Fibroblast of skin of right biceps (primary cell): ENCODE data around the gene IFNGR2.
"Not testable (repeated sequence)": the region's sequence is repeated elsewhere in the genome, so short reads cannot be mapped to it uniquely, and the experiment has no call there.

Source experiments
- DNase-seq: peaks from one replicate; pipeline ENCODE4 v3.0.0-alpha.2; 2013

The IFNGR2 gene

GRCh38 chr21:33406493-33406892, 3.3 kb downstream of the IFNGR2 start:
- DNase-seq: no peak

- no peak for DNase-seq
Observed at GRCh38 chr21:33411949-33412430, 8.8 kb downstream of the IFNGR2 start.

GRCh38 chr21:33412439-33412831, 9.2 kb downstream of the IFNGR2 start:
- DNase-seq: not testable (repeated sequence)

- no peak for DNase-seq
Observed at GRCh38 chr21:33412832-33413519, 9.8 kb downstream of the IFNGR2 start.

GRCh38 chr21:33414068-33414467, 10.9 kb downstream of the IFNGR2 start:
- no peak for DNase-seq

- DNase-seq: no peak
Observed at GRCh38 chr21:33414926-33415325, 11.7 kb downstream of the IFNGR2 start.

GRCh38 chr21:33418691-33419090, 15.5 kb downstream of the IFNGR2 start:
- no peak for DNase-seq

- no peak for DNase-seq
Observed at GRCh38 chr21:33419538-33420123, 16.4 kb downstream of the IFNGR2 start.

- DNase-seq: no peak
Observed at GRCh38 chr21:33421713-33422393, 18.6 kb downstream of the IFNGR2 start.

- DNase-seq: no peak
Observed at GRCh38 chr21:33424214-33424613, 21.0 kb downstream of the IFNGR2 start.

GRCh38 chr21:33425825-33426224, 22.6 kb downstream of the IFNGR2 start:
- DNase-seq: no peak

- no peak for DNase-seq
Observed at GRCh38 chr21:33427051-33427450, 23.8 kb downstream of the IFNGR2 start.

- DNase-seq: no peak
Observed at GRCh38 chr21:33428669-33429068, 25.5 kb downstream of the IFNGR2 start.

- DNase-seq: no peak
Observed at GRCh38 chr21:33430858-33431257, 27.6 kb downstream of the IFNGR2 start.

GRCh38 chr21:33432496-33432895, 29.3 kb downstream of the IFNGR2 start:
- DNase-seq: no peak

GRCh38 chr21:33433001-33433400, 29.8 kb downstream of the IFNGR2 start:
- no peak for DNase-seq

GRCh38 chr21:33433425-33434114, 30.4 kb downstream of the IFNGR2 start:
- no peak for DNase-seq

GRCh38 chr21:33434770-33435360, 31.7 kb downstream of the IFNGR2 start:
- peak; percentile 89 for DNase-seq

- no peak for DNase-seq
Observed at GRCh38 chr21:33437140-33437539, 33.9 kb downstream of the IFNGR2 start.

GRCh38 chr21:33441489-33442477, 38.6 kb downstream of the IFNGR2 start:
- peak; percentile 52 for DNase-seq

GRCh38 chr21:33443194-33443593, 40.0 kb downstream of the IFNGR2 start:
- DNase-seq: no peak

- no peak for DNase-seq
Observed at GRCh38 chr21:33444499-33444898, 41.3 kb downstream of the IFNGR2 start.
